PC-3 (cell line): ENCODE measurements around the gene FBXL7.

Experiments used
- CTCF ChIP-seq: fragments of 300-600 bp; sonication (generic); conservative IDR thresholded peaks from 2 replicates; pipeline ENCODE4 v1.5.1; 2017; ENCODE audit warnings: antibody characterized with exemption, low read depth, mild to moderate bottlenecking, low read length
- EZH2 ChIP-seq: fragments of 300-600 bp; sonication (generic); IDR thresholded peaks from one replicate; pipeline ENCODE4 v1.6.1; 2017; ENCODE audit warnings: antibody characterized with exemption, mild to moderate bottlenecking, low read length; ENCODE audit not compliant: unreplicated experiment
- EZH2phosphoT487 ChIP-seq: fragments of 300-600 bp; sonication (generic); IDR thresholded peaks from 2 replicates; pipeline ENCODE4 v1.6.1; 2018; ENCODE audit warnings: mild to moderate bottlenecking, antibody characterized with exemption, low read length, borderline replicate concordance

DNA sequence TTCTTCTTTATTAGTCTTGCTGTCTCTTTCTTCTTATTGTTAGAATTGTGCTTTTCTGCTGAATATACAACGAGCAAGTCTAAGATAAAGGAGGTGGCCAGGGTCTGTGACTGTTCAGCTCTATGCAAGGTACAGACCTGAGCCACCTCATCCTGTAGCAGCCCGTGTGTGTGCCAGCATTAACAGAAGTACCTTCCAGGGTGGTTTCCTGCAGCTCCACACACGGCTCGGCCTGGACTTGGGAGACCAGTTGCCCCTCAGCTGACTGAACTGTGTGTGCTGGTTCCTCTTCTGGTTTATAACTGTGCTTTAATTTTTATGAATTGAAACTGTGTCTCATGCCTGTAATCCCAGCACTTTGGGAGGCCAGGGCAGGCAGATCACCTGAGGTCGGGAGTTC, 70.5 kb downstream of the FBXL7 start:
- TF ChIP-seq EZH2phosphoT487 (no peak), CTCF (no peak), EZH2 (no peak)
